CD14-positive monocyte (primary cell): ENCODE data around the gene CSNK1G2. TPM values are rescaled to one million over a fixed set of nuclear protein-coding genes. Genes with fewer than 3 reads are reported as not detected.

ENCODE experiments used
- DNase-seq, 3 donors: peaks; one replicate each; pipeline ENCODE4 v3.0.0-alpha.2; 2011 to 2022
- H2AFZ ChIP-seq: 2 replicates; pipeline ENCODE4 v1.6.0; 2012; ENCODE audit warnings: mild to moderate bottlenecking, low read depth, low read length, inconsistent platforms; ENCODE audit not compliant: insufficient read depth, poor library complexity, severe bottlenecking
- H3K27ac ChIP-seq, 2 donors: 1 replicate in 1 of 2; 2 replicates in 1 of 2; pipeline ENCODE4 v1.5.1; 2012 to 2013; ENCODE audit warnings: low read length in 2 of 2, control low read depth in 1 of 2, inconsistent platforms in 1 of 2, low read depth in 1 of 2, mild to moderate bottlenecking in 1 of 2
- H3K27me3 ChIP-seq, 2 donors: one replicate each; pipeline versions ENCODE4 v1.6.0 to v1.6.1; 2011 to 2013; ENCODE audit warnings: low read length in 2 of 2; ENCODE audit not compliant: control insufficient read depth in 2 of 2, insufficient read depth in 2 of 2
- H3K36me3 ChIP-seq, 2 donors: replicated peaks in 1 of 2; 1 replicate in 1 of 2; 2 replicates in 1 of 2; pipeline versions ENCODE4 v1.5.1 to v1.6.1; 2012 to 2013; ENCODE audit warnings: low read length in 2 of 2, control low read depth in 1 of 2, inconsistent platforms in 1 of 2, mild to moderate bottlenecking in 1 of 2; ENCODE audit not compliant: insufficient read depth in 2 of 2, control insufficient read depth in 1 of 2
- H3K4me1 ChIP-seq, 2 donors: 1 replicate in 1 of 2; 2 replicates in 1 of 2; pipeline versions ENCODE4 v1.5.1 to v1.6.1; 2012 to 2013; ENCODE audit warnings: low read length in 2 of 2, control low read depth in 1 of 2, inconsistent platforms in 1 of 2, mild to moderate bottlenecking in 1 of 2, moderate library complexity in 1 of 2; ENCODE audit not compliant: insufficient read depth in 2 of 2, control insufficient read depth in 1 of 2
- H3K4me2 ChIP-seq: replicated peaks from 2 replicates; pipeline ENCODE3; 2012; ENCODE audit warnings: low read length, moderate library complexity, mild to moderate bottlenecking; ENCODE audit not compliant: poor library complexity, severe bottlenecking; ENCODE audit errors: extremely low read depth
- H3K4me3 ChIP-seq, 3 experiments: fragments of 200-600 bp in 1 of 3; sonication (generic) in 1 of 3; replicated peaks in 1 of 3; 1 replicate in 2 of 3; 2 replicates in 1 of 3; pipeline ENCODE4 v1.5.1; 2011 to 2013; ENCODE audit warnings: low read length in 3 of 3, mild to moderate bottlenecking in 3 of 3, control low read depth in 2 of 3, low read depth in 2 of 3, inconsistent platforms in 1 of 3, moderate library complexity in 1 of 3
- H3K79me2 ChIP-seq: 2 replicates; pipeline ENCODE4 v1.6.0; 2012; ENCODE audit warnings: mild to moderate bottlenecking, control low read depth, inconsistent platforms, low read length, moderate library complexity; ENCODE audit not compliant: insufficient read depth
- H3K9ac ChIP-seq: 2 replicates; pipeline ENCODE4 v1.6.0; 2017; ENCODE audit warnings: low read length, mild to moderate bottlenecking; ENCODE audit not compliant: insufficient read depth, poor library complexity, severe bottlenecking
- H3K9me3 ChIP-seq, 2 donors: replicated peaks in 1 of 2; 1 replicate in 1 of 2; 2 replicates in 1 of 2; pipeline versions ENCODE4 v1.5.1 to v1.6.1; 2012 to 2013; ENCODE audit warnings: low read length in 2 of 2, control low read depth in 1 of 2; ENCODE audit not compliant: control insufficient read depth in 1 of 2, insufficient read depth in 1 of 2
- H4K20me1 ChIP-seq: 2 replicates; pipeline ENCODE4 v1.6.0; 2012; ENCODE audit warnings: mild to moderate bottlenecking, low read length, control low read depth, moderate library complexity; ENCODE audit not compliant: insufficient read depth
- H3K27ac Mint-ChIP-seq, 7 donors: one replicate each; pipeline ENCODE4 v1.8.0; 2020; ENCODE audit warnings: mild to moderate bottlenecking in 7 of 7, mixed read lengths in 7 of 7, moderate library complexity in 6 of 7, inconsistent platforms in 2 of 7
- H3K27me3 Mint-ChIP-seq, 3 donors: one replicate each; pipeline ENCODE4 v1.8.0; 2021 to 2022; ENCODE audit warnings: low read depth in 3 of 3, mild to moderate bottlenecking in 3 of 3, mixed read lengths in 3 of 3, moderate library complexity in 3 of 3, inconsistent platforms in 1 of 3
- H3K36me3 Mint-ChIP-seq, 2 donors: one replicate each; pipeline ENCODE4 v1.8.0; 2020; ENCODE audit warnings: mixed read lengths in 2 of 2, inconsistent platforms in 1 of 2, mild to moderate bottlenecking in 1 of 2
- H3K4me1 Mint-ChIP-seq: one replicate; pipeline ENCODE4 v1.8.0; 2020; ENCODE audit warnings: mild to moderate bottlenecking, mixed read lengths
- H3K4me3 Mint-ChIP-seq, 2 donors: one replicate each; pipeline ENCODE4 v1.8.0; 2020; ENCODE audit warnings: mild to moderate bottlenecking in 2 of 2, mixed read lengths in 2 of 2, moderate library complexity in 1 of 2
- H3K9me3 Mint-ChIP-seq, 7 donors: one replicate each; pipeline ENCODE4 v1.8.0; 2020 to 2022; ENCODE audit warnings: mixed read lengths in 7 of 7, mild to moderate bottlenecking in 6 of 7, moderate library complexity in 6 of 7, inconsistent platforms in 2 of 7
- CTCF ChIP-seq: fragments of 200-600 bp; IDR thresholded peaks from one replicate; pipeline ENCODE4 v1.8.0; 2022; ENCODE audit warnings: antibody characterized with exemption, mild to moderate bottlenecking
- WGBS: methylation state at CpG from one replicate; pipeline ENCODE4 v1.1.5; 2013; ENCODE audit warnings: missing lambda C conversion rate; ENCODE audit not compliant: insufficient coverage; 5-methylcytosine and 5-hydroxymethylcytosine counted together
- intact Hi-C, 2 donors: fragments of 100-400 bp; cut with micrococcal nuclease; formaldehyde crosslinking; loops; one replicate each; pipeline versions ENCODE4 v1.15.0 to v1.15.1; 2023
- polyA plus RNA-seq, 3 donors: library from polyadenylated mRNA; depleted of rRNA in 1 of 3; unstranded in 2 of 3; stranded (reverse) in 1 of 3; fragments of 300-500 nt in 2 of 3; fragments of >200 nt in 1 of 3; fragmentation: Illumina TruSeq in 2 of 3; gene quantifications; 1 replicate in 2 of 3; 2 replicates in 1 of 3; pipeline ENCODE4 v1.2.3, GENCODE V29; 2012 to 2021

Gene CSNK1G2
- polyA plus RNA-seq, 3 donors = 10.8 to 215 (median 20.3) TPM

GRCh38 chr19:1910177-1910576 lies 30.8 kb upstream of the CSNK1G2 start:
- Histone ChIP-seq H3K4me3 (no peak overlapping the region), H3K27me3 (no peaks in the 10 kb centered on the region), H3K4me1 (peaks cover 7 to 23% of the 10 kb centered on the region in 2 donors), H3K9me3 (no peaks in the 10 kb centered on the region), H4K20me1 (peaks cover 72% of the 10 kb centered on the region), H3K27ac (no peak overlapping the region), H3K79me2 (peaks cover 87% of the 10 kb centered on the region), H2AFZ (no peak overlapping the region), H3K4me2 (no peak overlapping the region), H3K9ac (no peak overlapping the region), H3K36me3 (peaks cover 12 to 29% of the 10 kb centered on the region in 2 donors)
- Mint-ChIP-seq H3K9me3 (no peaks in the 10 kb centered on the region), H3K27ac (peak overlapping the region in 1 of 7 donors; percentile 11), H3K4me1 (peaks cover 25% of the 10 kb centered on the region), H3K36me3 (peaks cover 8 to 34% of the 10 kb centered on the region in 2 donors), H3K27me3 (no peaks in the 10 kb centered on the region), H3K4me3 (no peak overlapping the region)
- no peak for TF ChIP-seq CTCF
- intact Hi-C loops = no loop called here
- DNase-seq = no peak
- 84% methylated on average over 10 of the region's 10 CpGs for WGBS

GRCh38 chr19:1911098-1911497 lies 29.9 kb upstream of the CSNK1G2 start:
- no peak overlapping the region for H3K27ac Mint-ChIP-seq
- no peak overlapping the region for H3K4me2 ChIP-seq
- no peak overlapping the region for H2AFZ ChIP-seq
- peaks cover 19% of the 10 kb centered on the region for H3K4me1 Mint-ChIP-seq
- no peaks in the 10 kb centered on the region for H3K27me3 Mint-ChIP-seq
- H3K4me1 ChIP-seq = peaks cover 1 to 14% of the 10 kb centered on the region in 2 donors
- H3K27me3 ChIP-seq = no peaks in the 10 kb centered on the region
- H3K36me3 Mint-ChIP-seq = peaks cover 8 to 36% of the 10 kb centered on the region in 2 donors
- no peak overlapping the region for H3K4me3 Mint-ChIP-seq
- no peak for DNase-seq
- H3K4me3 ChIP-seq = no peak overlapping the region
- no peaks in the 10 kb centered on the region for H3K9me3 ChIP-seq
- peaks cover 83% of the 10 kb centered on the region for H3K79me2 ChIP-seq
- intact Hi-C loops = no loop called here
- H3K27ac ChIP-seq = no peak overlapping the region
- H3K9ac ChIP-seq = no peak overlapping the region
- H4K20me1 ChIP-seq = peaks cover 72% of the 10 kb centered on the region
- 98% methylated on average over 7 of the region's 13 CpGs for WGBS
- no peak for TF ChIP-seq CTCF
- H3K9me3 Mint-ChIP-seq = peaks cover 0 to 2% (median 0%) of the 10 kb centered on the region in 7 donors
- peaks cover 12 to 29% of the 10 kb centered on the region in 2 donors for H3K36me3 ChIP-seq
